Measurements from ENCODE around the gene SPRR5.

Gene SPRR5

DNA sequence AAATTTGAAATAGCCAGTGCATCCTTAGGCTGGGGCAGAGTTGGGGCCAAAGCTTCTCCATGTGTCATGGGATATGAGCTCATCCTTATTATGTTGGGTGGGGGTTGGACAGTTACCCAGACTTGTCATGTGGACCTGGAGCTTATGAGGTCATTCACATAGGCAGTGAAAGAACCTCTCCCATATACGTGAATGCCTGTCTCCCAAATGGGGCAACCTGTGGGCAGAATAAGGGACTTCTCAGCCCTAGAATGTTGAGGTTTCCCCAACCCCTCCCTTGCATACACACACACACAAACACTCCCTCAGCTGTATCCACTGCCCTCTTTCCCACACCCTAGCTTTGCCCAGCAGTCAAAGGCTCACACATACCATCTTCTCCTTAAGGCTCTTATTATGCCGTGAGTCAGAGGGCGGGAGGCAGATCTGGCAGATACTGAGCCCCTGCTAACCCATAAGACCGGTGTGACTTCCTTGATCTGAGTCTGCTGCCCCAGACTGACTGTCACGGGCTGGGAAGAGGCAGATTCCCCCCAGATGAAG, 40.9 kb upstream of the SPRR5 start:
- no peak overlapping the region for H3K4me3 ChIP-seq (ENCODE audit: low read depth, low read length)
- no peak for DNase-seq (ENCODE audit: low read depth)
- TF ChIP-seq, protein P1, sequence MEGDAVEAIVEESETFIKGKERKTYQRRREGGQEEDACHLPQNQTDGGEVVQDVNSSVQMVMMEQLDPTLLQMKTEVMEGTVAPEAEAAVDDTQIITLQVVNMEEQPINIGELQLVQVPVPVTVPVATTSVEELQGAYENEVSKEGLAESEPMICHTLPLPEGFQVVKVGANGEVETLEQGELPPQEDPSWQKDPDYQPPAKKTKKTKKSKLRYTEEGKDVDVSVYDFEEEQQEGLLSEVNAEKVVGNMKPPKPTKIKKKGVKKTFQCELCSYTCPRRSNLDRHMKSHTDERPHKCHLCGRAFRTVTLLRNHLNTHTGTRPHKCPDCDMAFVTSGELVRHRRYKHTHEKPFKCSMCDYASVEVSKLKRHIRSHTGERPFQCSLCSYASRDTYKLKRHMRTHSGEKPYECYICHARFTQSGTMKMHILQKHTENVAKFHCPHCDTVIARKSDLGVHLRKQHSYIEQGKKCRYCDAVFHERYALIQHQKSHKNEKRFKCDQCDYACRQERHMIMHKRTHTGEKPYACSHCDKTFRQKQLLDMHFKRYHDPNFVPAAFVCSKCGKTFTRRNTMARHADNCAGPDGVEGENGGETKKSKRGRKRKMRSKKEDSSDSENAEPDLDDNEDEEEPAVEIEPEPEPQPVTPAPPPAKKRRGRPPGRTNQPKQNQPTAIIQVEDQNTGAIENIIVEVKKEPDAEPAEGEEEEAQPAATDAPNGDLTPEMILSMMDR (conservative IDR thresholded peaks at IDR 0.05; ENCODE audit: low read depth, low read length), result no peak

DNA sequence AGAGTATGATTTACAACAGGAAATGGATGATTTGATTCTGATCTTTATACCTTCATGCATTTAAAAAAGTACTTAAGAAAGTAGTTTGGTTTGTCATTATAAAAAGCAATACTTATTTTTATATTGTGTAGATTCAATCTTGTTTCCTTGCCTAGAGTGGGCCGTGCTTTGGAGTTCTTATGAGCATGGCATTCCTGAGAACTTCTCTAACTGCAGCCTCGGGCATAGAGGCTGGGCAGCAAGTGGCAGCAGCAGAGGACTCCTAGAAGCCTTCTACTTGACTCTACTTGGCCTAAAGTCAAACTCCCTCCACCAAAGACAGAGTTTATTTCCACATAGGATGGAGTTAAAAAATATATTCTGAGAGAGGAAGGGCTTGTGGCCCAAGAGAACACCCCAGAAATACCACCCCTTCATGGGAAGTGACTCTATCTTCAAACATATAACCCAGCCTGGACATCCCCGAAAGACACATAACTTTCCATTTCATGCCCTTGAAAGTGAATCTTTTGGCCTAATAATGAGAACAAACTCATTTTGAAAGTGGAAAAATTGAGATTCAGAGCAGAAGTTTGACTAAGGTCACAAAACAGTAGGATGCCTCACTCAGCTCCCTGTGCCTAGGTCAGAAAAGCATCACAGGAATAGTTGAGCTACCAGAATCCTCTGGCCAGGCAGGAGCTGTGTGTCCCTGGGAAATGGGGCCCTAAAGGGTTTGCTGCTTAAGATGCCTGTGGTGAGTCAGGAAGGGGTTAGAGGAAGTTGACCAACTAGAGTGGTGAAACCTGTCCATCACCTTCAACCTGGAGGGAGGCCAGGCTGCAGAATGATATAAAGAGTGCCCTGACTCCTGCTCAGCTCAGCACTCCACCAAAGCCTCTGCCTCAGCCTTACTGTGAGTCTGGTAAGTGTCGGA, 39.1 kb upstream of the SPRR5 start, which contains the start of gene IVL:
Gene IVL (plus strand): TSS at position 861 of the 916 bp plus-strand sequence. CDS start 1,252 bp downstream, outside the sequence.
- no peak within 1 kb of the TSS for H3K4me3 ChIP-seq (ENCODE audit: low read depth, low read length)
- TF ChIP-seq, protein P1 (conservative IDR thresholded peaks at IDR 0.05; ENCODE audit: low read depth, low read length), result no peak
- DNase-seq (ENCODE audit: low read depth), result no peak

DNA sequence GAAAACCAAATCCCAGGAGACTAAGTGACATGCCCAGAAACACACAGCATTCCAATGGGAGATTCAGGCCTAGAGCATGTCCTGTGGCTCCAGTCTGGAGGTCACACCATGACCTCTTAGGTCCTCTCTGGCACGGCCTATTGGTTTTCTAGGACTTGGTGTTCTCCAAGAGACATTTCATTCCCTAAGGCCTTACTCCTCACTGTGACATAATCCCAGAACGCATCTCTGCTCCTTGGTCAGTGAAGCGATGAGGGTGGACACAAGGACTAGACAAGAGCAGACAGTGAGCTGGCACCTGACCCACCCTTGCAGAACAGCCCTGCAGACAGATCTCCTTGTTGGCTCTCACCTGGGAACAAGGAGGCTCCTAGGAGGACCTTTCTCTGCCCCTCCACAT, 37.8 kb upstream of the SPRR5 start:
- TF ChIP-seq, protein P1 (conservative IDR thresholded peaks at IDR 0.05; ENCODE audit: low read depth, low read length), result no peak
- no peak for DNase-seq (ENCODE audit: low read depth)
- no peak overlapping the region for H3K4me3 ChIP-seq (ENCODE audit: low read depth, low read length)

DNA sequence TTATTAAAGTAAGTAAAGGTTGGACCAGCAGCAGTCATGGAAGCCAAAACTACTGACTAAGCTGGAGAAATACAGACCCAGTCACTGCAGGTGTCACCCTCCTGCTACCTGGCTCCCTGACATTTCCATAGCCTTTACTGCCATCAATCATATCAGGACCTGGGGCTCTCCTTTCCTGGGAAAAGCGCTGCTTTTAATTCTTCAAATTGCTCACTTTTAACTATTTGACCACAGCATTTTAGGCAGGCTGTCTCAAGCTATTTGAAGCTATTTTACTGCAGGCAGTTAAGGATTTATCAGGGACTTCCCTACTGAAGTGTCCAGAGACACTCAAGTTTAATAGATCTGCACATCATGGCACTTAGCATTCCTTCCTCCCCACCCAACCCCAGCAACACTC, 34.5 kb upstream of the SPRR5 start:
- no peak overlapping the region for H3K4me3 ChIP-seq (ENCODE audit: low read depth, low read length)
- TF ChIP-seq, protein P1 (conservative IDR thresholded peaks at IDR 0.05; ENCODE audit: low read depth, low read length), result no peak
- no peak for DNase-seq (ENCODE audit: low read depth)

DNA sequence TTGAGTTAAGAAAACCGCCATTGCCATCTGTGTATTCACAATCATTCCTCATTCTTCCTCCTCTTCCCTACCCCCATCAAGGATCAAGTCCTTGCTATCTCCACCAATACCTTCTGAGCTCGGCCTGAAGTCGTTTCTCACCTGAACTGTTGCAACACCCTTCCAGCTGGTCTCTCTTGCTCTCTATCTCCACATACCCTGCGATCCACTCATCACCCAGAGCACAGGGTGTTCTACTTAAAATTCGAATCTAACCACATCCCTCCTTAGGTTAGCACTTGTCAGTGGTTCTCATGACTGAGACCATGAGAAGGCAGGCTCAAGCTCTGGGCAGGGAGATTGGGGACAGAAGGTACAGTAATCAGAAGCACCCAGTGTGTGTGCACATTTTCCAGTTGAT, 34.1 kb upstream of the SPRR5 start:
- no peak overlapping the region for H3K4me3 ChIP-seq (ENCODE audit: low read depth, low read length)
- TF ChIP-seq, protein P1 (conservative IDR thresholded peaks at IDR 0.05; ENCODE audit: low read depth, low read length), result no peak
- no peak for DNase-seq (ENCODE audit: low read depth)

DNA sequence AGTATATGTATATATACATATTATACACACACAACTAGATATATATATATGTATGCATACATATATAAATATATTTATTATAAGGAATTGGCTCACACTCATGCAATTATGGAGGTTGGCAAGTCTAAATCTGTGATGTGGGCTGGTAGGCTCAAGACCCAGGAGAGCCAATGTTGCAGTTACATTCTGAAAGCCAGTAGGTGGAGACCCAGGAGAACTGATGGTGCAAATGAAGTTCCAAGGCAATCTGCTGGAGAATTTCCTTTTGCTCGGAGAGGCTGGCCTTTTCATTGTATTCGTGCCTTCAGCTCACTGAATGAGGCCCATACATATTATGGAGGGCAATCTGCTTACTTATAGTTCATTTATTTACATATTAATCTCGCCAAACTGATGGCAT, 29.2 kb upstream of the SPRR5 start:
- TF ChIP-seq, protein P1 (conservative IDR thresholded peaks at IDR 0.05; ENCODE audit: low read depth, low read length), result no peak
- DNase-seq (ENCODE audit: low read depth), result no peak
- no peak overlapping the region for H3K4me3 ChIP-seq (ENCODE audit: low read depth, low read length)
